Activated gamma-delta T cell (primary cell): ENCODE data around the gene PAQR6.

Experiments
- DNase-seq: peaks from one replicate; lab custom pipeline; 2025; lab: John Stamatoyannopoulos, UW

Gene PAQR6

DNA sequence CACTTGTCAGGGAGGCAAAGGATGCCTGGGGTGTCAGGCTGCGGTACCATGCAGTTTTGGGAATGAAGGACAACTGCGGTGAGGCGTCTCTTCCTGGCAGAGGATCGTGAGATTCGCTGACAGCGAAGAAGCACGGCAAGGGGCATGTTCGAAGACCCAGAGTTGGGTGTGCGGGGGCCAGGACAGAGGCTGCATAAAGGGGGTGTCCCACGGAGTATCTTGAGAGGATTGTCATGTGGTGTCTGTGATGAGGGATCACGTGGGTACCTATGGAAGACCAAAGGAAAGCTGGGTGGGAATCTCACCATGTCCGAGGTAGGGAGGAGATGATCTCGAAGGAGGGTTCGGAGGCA lies 53.6 kb downstream of the PAQR6 start:
- DNase-seq, result no peak

- peak; percentile 49 for DNase-seq
Measured at GRCh38 chr1:156193488-156194299, 54.2 kb downstream of the PAQR6 start, which contains the start of gene SLC25A44. Gene SLC25A44, plus strand, starts transcription at chr1:156194104. Its CDS starts 5,744 bp downstream, at chr1:156199848.
